ENCODE results near the gene KCNH8.

GRCh38 chr3:19436746-19437145 lies 288.4 kb downstream of the KCNH8 start:
- no peak for TF ChIP-seq CTCF (IDR thresholded peaks at IDR 0.05)
- TF ChIP-seq POLR2A (IDR thresholded peaks at IDR 0.05), result no peak
